GM12878 (cell line): Measurements from ENCODE around the gene MAN2A1. TPM values are rescaled to one million over a fixed set of nuclear protein-coding genes. Genes with fewer than 3 reads are reported as not detected.

Experiments used
- ATAC-seq: fragments of 200-7000 bp; cut with Tn5 transposase; 3 replicates; pipeline ENCODE4 v1.9.1; 2020; ENCODE audit warnings: mild to moderate bottlenecking, moderate library complexity
- BruUV-seq: library from RNA; stranded (reverse); fragments of 400-500 nt; replicated peaks from 2 replicates; lab custom pipeline; 2021; lab: Mats Ljungman, UMichigan
- CTCF ChIA-PET: fragments of 300-600 bp; sonication (Branson Sonifier 250); formaldehyde crosslinking; extraction: SDS; loops from one replicate; lab custom pipeline; 2021; ENCODE audit warnings: inconsistent platforms; lab: Yijun Ruan, JAX
- POLR2A ChIA-PET: fragments of 350-600 bp; formaldehyde crosslinking; extraction: SDS; loops from one replicate; lab custom pipeline; 2021; ENCODE audit warnings: inconsistent platforms; lab: Charles Lee
- RAD21 ChIA-PET: fragments of 300-600 bp; sonication (Branson Sonifier 250); formaldehyde crosslinking; loops from one replicate; lab custom pipeline; 2023; ENCODE audit warnings: antibody characterized with exemption; ENCODE audit not compliant: unreplicated experiment; lab: Charles Lee
- SMC1A ChIA-PET: fragments of 300-600 bp; sonication (Branson Sonifier 250); formaldehyde crosslinking; loops from one replicate; lab custom pipeline; 2023; ENCODE audit not compliant: unreplicated experiment, uncharacterized antibody; lab: Charles Lee
- DNase-seq: peaks from one replicate; pipeline ENCODE4 v3.0.0-alpha.2; 2011; ENCODE audit warnings: low read depth, low spot score
- FAIRE-seq: peaks from 3 replicates; lab custom pipeline; 2011; peaks lifted over from hg19 to GRCh38; lab: Jason Lieb, UNC
- H2AFZ ChIP-seq: 2 replicates; pipeline ENCODE4 v1.6.0; 2011; ENCODE audit warnings: low read depth, low read length, control low read depth; ENCODE audit not compliant: control insufficient read depth
- H3K27ac ChIP-seq: 2 replicates; pipeline ENCODE4 v1.5.1; 2011; ENCODE audit warnings: control low read depth; ENCODE audit not compliant: control insufficient read depth, insufficient read depth
- H3K27me3 ChIP-seq, 2 experiments: replicated peaks in 1 of 2; 2 replicates each; pipeline versions ENCODE4 v1.6.0 to v1.6.1; 2011; ENCODE audit warnings: low read length in 1 of 2; ENCODE audit not compliant: control insufficient read depth in 2 of 2, insufficient read depth in 2 of 2
- H3K36me3 ChIP-seq, 2 experiments: 2 replicates each; pipeline ENCODE4 v1.5.1; 2011; ENCODE audit warnings: low read length in 1 of 2; ENCODE audit not compliant: control insufficient read depth in 2 of 2, insufficient read depth in 2 of 2
- H3K4me1 ChIP-seq: 2 replicates; pipeline ENCODE4 v1.6.1; 2011; ENCODE audit warnings: mild to moderate bottlenecking, low read length, moderate library complexity, mixed read lengths; ENCODE audit not compliant: control insufficient read depth, insufficient read depth
- H3K4me2 ChIP-seq: 2 replicates; pipeline ENCODE4 v1.6.0; 2011; ENCODE audit warnings: control low read depth; ENCODE audit not compliant: control insufficient read depth, insufficient read depth
- H3K4me3 ChIP-seq: fragments of 200-600 bp; sonication (generic); 2 replicates; pipeline ENCODE4 v1.5.1; 2016
- H3K79me2 ChIP-seq: 2 replicates; pipeline ENCODE4 v1.6.0; 2011; ENCODE audit warnings: low read length; ENCODE audit not compliant: control insufficient read depth, insufficient read depth
- H3K9ac ChIP-seq: 2 replicates; pipeline ENCODE4 v1.8.0; 2011; ENCODE audit warnings: low read length, control low read depth, mixed read lengths; ENCODE audit not compliant: control insufficient read depth, insufficient read depth
- H3K9me3 ChIP-seq: replicated peaks from 3 replicates; pipeline ENCODE4 v1.5.1; 2011; ENCODE audit warnings: mild to moderate bottlenecking, low read length; ENCODE audit not compliant: control insufficient read depth, insufficient read depth
- H4K20me1 ChIP-seq: 2 replicates; pipeline ENCODE4 v1.6.0; 2011; ENCODE audit not compliant: control insufficient read depth, insufficient read depth
- BCLAF1 ChIP-seq: fragments of 450-650 bp; IDR thresholded peaks from 2 replicates; pipeline ENCODE4 v1.6.1; 2017; ENCODE audit warnings: antibody characterized with exemption, mild to moderate bottlenecking, moderate library complexity
- BMI1 ChIP-seq: fragments of 450-650 bp; IDR thresholded peaks from 2 replicates; pipeline ENCODE4 v1.6.1; 2016; ENCODE audit warnings: mild to moderate bottlenecking, moderate library complexity, borderline replicate concordance
- CBFB ChIP-seq: IDR thresholded peaks from 2 replicates; pipeline ENCODE4 v1.6.1; 2016; ENCODE audit warnings: antibody characterized with exemption, low read depth
- ETV6 ChIP-seq, 2 experiments: fragments of 450-650 bp in 1 of 2; IDR thresholded peaks in 1 of 2; conservative IDR thresholded peaks in 1 of 2; 2 replicates each; pipeline ENCODE4 v1.6.1; 2014; ENCODE audit warnings: antibody characterized with exemption in 1 of 2, borderline replicate concordance in 1 of 2, low read depth in 1 of 2, mild to moderate bottlenecking in 1 of 2, moderate library complexity in 1 of 2
- GATAD2B ChIP-seq: fragments of 450-650 bp; conservative IDR thresholded peaks from 2 replicates; pipeline ENCODE4 v1.6.1; 2017; ENCODE audit warnings: low read depth, mild to moderate bottlenecking, moderate library complexity
- IRF3 ChIP-seq: fragments of 450-650 bp; IDR thresholded peaks from 2 replicates; pipeline ENCODE4 v1.6.1; 2014; ENCODE audit warnings: mild to moderate bottlenecking
- KLF5 ChIP-seq: fragments of 450-650 bp; IDR thresholded peaks from 2 replicates; pipeline ENCODE4 v1.6.1; 2014; ENCODE audit warnings: mild to moderate bottlenecking; ENCODE audit not compliant: partially characterized antibody
- POU2F2 ChIP-seq: IDR thresholded peaks from 3 replicates; pipeline ENCODE4 v1.6.1; 2011; ENCODE audit warnings: low read depth, mild to moderate bottlenecking, low read length, borderline replicate concordance
- PRDM15 ChIP-seq: fragments of 450-650 bp; formaldehyde crosslinking; IDR thresholded peaks from 2 replicates; pipeline ENCODE4 v1.4.0; 2020; ENCODE audit warnings: mild to moderate bottlenecking, moderate library complexity
- SREBF1 ChIP-seq: IDR thresholded peaks from 2 replicates; pipeline ENCODE4 v1.6.1; 2012; ENCODE audit warnings: mild to moderate bottlenecking, low read length
- ZNF217 ChIP-seq: fragments of 450-650 bp; IDR thresholded peaks from 2 replicates; pipeline ENCODE4 v1.6.1; 2017; ENCODE audit warnings: antibody characterized with exemption, mild to moderate bottlenecking
- ZNF274 ChIP-seq: IDR thresholded peaks from one replicate; pipeline ENCODE4 v1.8.0; 2011; ENCODE audit not compliant: insufficient read length, insufficient read depth
- WGBS: methylation state at CpG from one replicate; pipeline ENCODE4 v1.1.6; 2016; ENCODE audit warnings: low lambda C conversion rate; ENCODE audit not compliant: insufficient replicate concordance, insufficient coverage; ENCODE audit errors: missing lambda C conversion rate; 5-methylcytosine and 5-hydroxymethylcytosine counted together
- in situ Hi-C: fragments of 300-500 bp; cut with MboI; formaldehyde crosslinking; loops from 9 replicates; pipeline ENCODE4 v1.14.3; 2018; ENCODE audit warnings: mixed read lengths
- intact Hi-C: fragments of 100-400 bp; cut with micrococcal nuclease; formaldehyde crosslinking; loops from one replicate; pipeline ENCODE4 v1.14.2; 2022; ENCODE audit not compliant: unreplicated experiment
- polyA plus RNA-seq, 11 experiments: library from polyadenylated mRNA; depleted of rRNA in 4 of 11; unstranded in 6 of 11; stranded (reverse) in 5 of 11; fragments of >200 nt; fragmentation: Nextera tagmentation in 4 of 11; fragmentation: Illumina TruSeq in 1 of 11; extraction: Ambion mirVana in 4 of 11; extraction: Trizol in 1 of 11; gene quantifications; 1 replicate in 1 of 11; 2 replicates in 10 of 11; pipeline versions ENCODE4 v1.2.1 to v1.2.3, GENCODE V29; 2011 to 2016; ENCODE audit warnings: inconsistent platforms in 2 of 11, missing spikeins in 2 of 11, low read depth in 1 of 11
- total RNA-seq, 4 experiments: library from RNA; depleted of rRNA in 3 of 4; stranded (reverse); fragments of >200 nt in 3 of 4; fragmentation: Illumina TruSeq in 1 of 4; extraction: Trizol in 1 of 4; gene quantifications; 2 replicates each; pipeline versions ENCODE4 v1.2.1 to v1.2.3, GENCODE V29; 2013 to 2021

Gene MAN2A1
- total and polyA plus RNA-seq, 10 of the 15 experiments (the other 5 are each of a cell fraction or from before 2014, with no cell fraction given), result 4.2 to 27.9 (median 10.5) TPM

- Histone ChIP-seq H3K4me3 (no peak overlapping the region), H3K79me2 (no peaks in the 10 kb centered on the region), H3K27me3 (no peaks in the 10 kb centered on the region), H2AFZ (no peak overlapping the region), H4K20me1 (no peaks in the 10 kb centered on the region), H3K9ac (no peak overlapping the region), H3K4me1 (no peaks in the 10 kb centered on the region), H3K9me3 (no peaks in the 10 kb centered on the region), H3K36me3 (no peaks in the 10 kb centered on the region; a peak in 3 of 4 replicates), H3K27ac (no peak overlapping the region), H3K4me2 (no peak overlapping the region)
- ATAC-seq (no peak), DNase-seq (no peak), FAIRE-seq (no peak)
- WGBS, result 97% methylated on average over 6 of the region's 6 CpGs
- intact Hi-C loops (no loop called here), in situ Hi-C loops (no loop called here)
- no TSS peak for BruUV-seq
- ChIA-PET CTCF (no interaction called here), POLR2A (no interaction called here), SMC1A (interaction anchor here (0.9 to 1.1 kb wide), 4 partner anchors 9 to 36 kb away, joined by 3 read pairs; no protein-coding TSS in a partner anchor), RAD21 (no interaction called here)
- TF ChIP-seq PRDM15 (CRISPR knock-in tag) (no peak), BCLAF1 (no peak), ZNF274 (no peak), CBFB (no peak), BMI1 (no peak), IRF3 (no peak), ETV6 (conservative IDR thresholded peaks at IDR 0.05 in 1 of 2, IDR thresholded peaks at IDR 0.05 in 1 of 2; ENCODE audit: borderline replicate concordance in 1 of 2, low read depth in 1 of 2) (no peak), KLF5 (no peak), ZNF217 (no peak), POU2F2 (no peak), GATAD2B (no peak), SREBF1 (no peak)
Observed at GRCh38 chr5:109837231-109837861, 147.6 kb downstream of the MAN2A1 start.
